ENCODE results near the gene HORMAD2. TPM values are rescaled to one million over a fixed set of nuclear protein-coding genes. Genes with fewer than 3 reads are reported as not detected.
"Not testable (repeated sequence)": the region's sequence is repeated elsewhere in the genome, so short reads cannot be mapped to it uniquely, and the experiment has no call there.

The HORMAD2 gene
- total and polyA plus RNA-seq, 9 of the 15 experiments (the other 6 are each of a cell fraction or from before 2014, with no cell fraction given): not detected

GRCh38 chr22:30057375-30057774, 22.9 kb upstream of the HORMAD2 start:
- ATAC-seq (no peak), DNase-seq (ENCODE audit: extremely low read depth in 1 of 4, low spot score in 3 of 4) (no peak), FAIRE-seq (no peak)
- ChIA-PET CTCF (ENCODE audit: low intra/inter-chr PET ratio) (no interaction called here), POLR2A (interaction anchor here (0.7 to 1.0 kb wide), 2 partner anchors 241 to 379 kb away, joined by 3 read pairs; no protein-coding TSS in a partner anchor)
- intact Hi-C loops (cut with micrococcal nuclease): no loop called here
- no peaks in the 10 kb centered on the region for H3K27me3 ChIP-seq (ENCODE audit: control insufficient read depth in 2 of 2, insufficient read depth in 2 of 2, low read length in 2 of 2)
- in situ Hi-C loops (cut with MboI): no loop called here
- H3K4me3 ChIP-seq: no peak overlapping the region
- no peaks in the 10 kb centered on the region for H3K79me2 ChIP-seq (ENCODE audit: control insufficient read depth, insufficient read depth, low read length)
- H3K36me3 ChIP-seq (ENCODE audit: control insufficient read depth, insufficient read depth, low read length): no peaks in the 10 kb centered on the region
- WGBS (ENCODE audit: insufficient coverage, low coverage, missing lambda C conversion rate): 0% methylated on average over 1 of the region's 1 CpG
- no peak overlapping the region for H2AFZ ChIP-seq (ENCODE audit: low read depth, low read length)
- no peaks in the 10 kb centered on the region for H3K4me1 ChIP-seq (replicated peaks in 1 of 2; ENCODE audit: control insufficient read depth in 2 of 2, insufficient read depth in 2 of 2, low read length in 2 of 2)
- H3K27ac ChIP-seq (ENCODE audit: extremely low read depth, low read depth, low read length): no peak overlapping the region
- no peaks in the 10 kb centered on the region for H4K20me1 ChIP-seq (replicated peaks; ENCODE audit: control insufficient read depth, insufficient read depth, low read length)
- TF ChIP-seq ZNF239 (CRISPR knock-in tag; IDR thresholded peaks at IDR 0.05): no peak
- TF ChIP-seq ZMIZ1 (IDR thresholded peaks at IDR 0.05; ENCODE audit: low read depth in 2 of 2, low read length in 2 of 2): no peak
- no peak for TF ChIP-seq YY1 (IDR thresholded peaks at IDR 0.05; ENCODE audit: borderline replicate concordance in 1 of 3, control insufficient read depth in 1 of 3, extremely low read depth in 1 of 3, insufficient read depth in 3 of 3, insufficient read length in 1 of 3, insufficient replicate concordance in 2 of 3, low read depth in 1 of 3, low read length in 2 of 3)
- TF ChIP-seq ZNF232 (CRISPR knock-in tag; IDR thresholded peaks at IDR 0.05): no peak
- TF ChIP-seq ZNF347 (CRISPR knock-in tag; IDR thresholded peaks at IDR 0.05; ENCODE audit: low read depth): no peak
- TF ChIP-seq TCF15 (CRISPR knock-in tag; IDR thresholded peaks at IDR 0.05): no peak
- no peak for TF ChIP-seq MEF2A (IDR thresholded peaks at IDR 0.05; ENCODE audit: control insufficient read depth, low read depth, low read length)
- no peak overlapping the region for H3K9ac ChIP-seq (ENCODE audit: insufficient read depth in 1 of 2, low read depth in 2 of 2, low read length in 2 of 2)
- no peaks in the 10 kb centered on the region for H3K9me1 ChIP-seq (ENCODE audit: control insufficient read depth, insufficient read depth, low read length)
- H3K9me3 ChIP-seq (replicated peaks; ENCODE audit: control insufficient read depth, insufficient read depth, low read depth, low read length): no peaks in the 10 kb centered on the region
- BruUV-seq (replicated peaks): no TSS peak
- H3K4me2 ChIP-seq (ENCODE audit: insufficient read depth, low read length): no peak overlapping the region

- WGBS (ENCODE audit: insufficient coverage, low coverage, missing lambda C conversion rate): 0% methylated on average over 1 of the region's 22 CpGs
- H3K4me3 ChIP-seq; ATAC-seq; H3K4me2 ChIP-seq (ENCODE audit: insufficient read depth, low read length); H3K79me2 ChIP-seq (ENCODE audit: control insufficient read depth, insufficient read depth, low read length); CTCF ChIA-PET (ENCODE audit: low intra/inter-chr PET ratio); H3K9ac ChIP-seq (ENCODE audit: insufficient read depth in 1 of 2, low read depth in 2 of 2, low read length in 2 of 2); in situ Hi-C loops (cut with MboI); H3K9me1 ChIP-seq (ENCODE audit: control insufficient read depth, insufficient read depth, low read length); H3K27me3 ChIP-seq (ENCODE audit: control insufficient read depth in 2 of 2, insufficient read depth in 2 of 2, low read length in 2 of 2); POLR2A ChIA-PET; BruUV-seq (replicated peaks); H2AFZ ChIP-seq (ENCODE audit: low read depth, low read length); intact Hi-C loops (cut with micrococcal nuclease); FAIRE-seq; H3K4me1 ChIP-seq (replicated peaks in 1 of 2; ENCODE audit: control insufficient read depth in 2 of 2, insufficient read depth in 2 of 2, low read length in 2 of 2); DNase-seq (ENCODE audit: extremely low read depth in 1 of 4, low spot score in 3 of 4); H3K9me3 ChIP-seq (replicated peaks; ENCODE audit: control insufficient read depth, insufficient read depth, low read depth, low read length); H3K27ac ChIP-seq (ENCODE audit: extremely low read depth, low read depth, low read length); H3K36me3 ChIP-seq (ENCODE audit: control insufficient read depth, insufficient read depth, low read length); H4K20me1 ChIP-seq (replicated peaks; ENCODE audit: control insufficient read depth, insufficient read depth, low read length): not testable (repeated sequence)
Observed at GRCh38 chr22:30059346-30060020, 20.8 kb upstream of the HORMAD2 start.
